ENCODE results near the gene GABRB2.

DNA sequence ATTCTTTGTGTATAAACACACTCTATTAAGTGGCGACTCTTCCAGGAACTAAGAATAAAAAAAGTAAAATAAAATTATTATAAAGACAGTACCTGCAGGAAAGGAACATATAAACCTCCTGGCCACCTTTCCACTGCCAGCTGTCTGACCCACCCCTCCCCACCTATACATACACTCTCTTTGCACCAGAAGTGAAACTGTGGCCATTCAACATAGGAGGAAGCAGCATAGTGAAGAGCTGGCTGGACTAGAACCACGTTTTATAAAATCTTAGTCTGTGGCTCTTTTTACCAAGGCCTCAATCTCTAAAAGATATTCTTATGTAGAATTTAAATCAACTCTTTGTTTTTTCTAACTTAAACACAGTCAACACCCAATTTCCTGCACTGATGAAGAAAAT is 289.6 kb downstream of the GABRB2 start:
- TF ChIP-seq YY1 (IDR thresholded peaks at IDR 0.05; ENCODE audit: insufficient read depth, insufficient read length) (no peak), ZNF274 (IDR thresholded peaks at IDR 0.05; ENCODE audit: low read depth, low read length) (no peak), SUZ12 (IDR thresholded peaks at IDR 0.05; ENCODE audit: extremely low read depth, insufficient read depth, insufficient read length) (no peak)

Measured in NT2/D1 (cell line).